ENCODE results near the gene CHMP2A.
A peak's percentile ranks its signal among the peaks of the same experiment; 100 is the strongest.

CHMP2A gene

GRCh38 chr19:58569943-58570670 lies 15.2 kb upstream of the CHMP2A start:
- no peak for DNase-seq (ENCODE audit: low read depth)

- no peak for DNase-seq (ENCODE audit: low read depth)
These were observed 14.5 kb upstream of the CHMP2A start for GRCh38 chr19:58569191-58569942.

GRCh38 chr19:58568453-58569130 lies 13.7 kb upstream of the CHMP2A start:
- DNase-seq (ENCODE audit: low read depth), result no peak

GRCh38 chr19:58566989-58567388 lies 12.1 kb upstream of the CHMP2A start:
- DNase-seq (ENCODE audit: low read depth), result no peak

- no peak for DNase-seq (ENCODE audit: low read depth)
These were observed 8.9 kb upstream of the CHMP2A start for GRCh38 chr19:58563823-58564222.

- no peak for DNase-seq (ENCODE audit: low read depth)
These were observed 8.2 kb upstream of the CHMP2A start for GRCh38 chr19:58563034-58563573.

- DNase-seq (ENCODE audit: low read depth), result no peak
These were observed 7.5 kb upstream of the CHMP2A start for GRCh38 chr19:58562122-58563033.

- DNase-seq (ENCODE audit: low read depth), result no peak
These were observed 6.6 kb upstream of the CHMP2A start for GRCh38 chr19:58561373-58562121.

- DNase-seq (ENCODE audit: low read depth), result no peak
These were observed 6.0 kb upstream of the CHMP2A start for GRCh38 chr19:58560921-58561320.

GRCh38 chr19:58560007-58560887 lies 5.3 kb upstream of the CHMP2A start:
- no peak for DNase-seq (ENCODE audit: low read depth)

GRCh38 chr19:58559275-58560006 lies 4.5 kb upstream of the CHMP2A start:
- DNase-seq (ENCODE audit: low read depth), result peak; percentile 72

GRCh38 chr19:58558623-58559274 lies 3.8 kb upstream of the CHMP2A start:
- peak; percentile 99 for DNase-seq (ENCODE audit: low read depth)

GRCh38 chr19:58558066-58558622 lies 3.2 kb upstream of the CHMP2A start, which contains the start of gene UBE2M:
TSS of gene UBE2M (minus strand) at chr19:58558611. CDS start at chr19:58558381, 230 bp downstream.
- DNase-seq (ENCODE audit: low read depth), result no peak

- DNase-seq (ENCODE audit: low read depth), result no peak
These were observed 2.5 kb upstream of the CHMP2A start for GRCh38 chr19:58557221-58558065.

- DNase-seq (ENCODE audit: low read depth), result no peak
These were observed 1.8 kb upstream of the CHMP2A start for GRCh38 chr19:58556622-58557220.

GRCh38 chr19:58555920-58556621 lies 1.2 kb upstream of the CHMP2A start:
- DNase-seq (ENCODE audit: low read depth), result no peak

All from stimulated activated CD8-positive, alpha-beta memory T cell treated with anti-CD3 and anti-CD28 coated beads, Interleukin-7, amount 100 ng/mL, for 24 hours (primary cell).